Esophagus muscularis mucosa (tissue), 4 donors: ENCODE measurements around the gene DOCK10. TPM values are rescaled to one million over a fixed set of nuclear protein-coding genes. Genes with fewer than 3 reads are reported as not detected.
A peak's percentile ranks its signal among the peaks of the same experiment; 100 is the strongest.
"Not testable (repeated sequence)": the region's sequence is repeated elsewhere in the genome, so short reads cannot be mapped to it uniquely, and the experiment has no call there.

ENCODE experiments used
- DNase-seq: peaks from one replicate; pipeline ENCODE4 v3.0.0-alpha.2; 2017; ENCODE audit errors: extremely low spot score
- H3K27ac ChIP-seq, 4 donors: fragments of 200-600 bp; sonication (generic); replicated peaks in 1 of 4; 1 replicate in 3 of 4; 2 replicates in 1 of 4; pipeline ENCODE4 v1.5.1; 2016 to 2019; ENCODE audit warnings: mild to moderate bottlenecking in 1 of 4
- H3K27me3 ChIP-seq, 4 donors: fragments of 200-600 bp; sonication (generic); one replicate each; pipeline versions ENCODE4 v1.5.1 to v1.6.0; 2016 to 2019
- H3K36me3 ChIP-seq, 4 donors: fragments of 200-600 bp; sonication (generic); one replicate each; pipeline ENCODE4 v1.5.1; 2016 to 2019
- H3K4me1 ChIP-seq, 4 donors: fragments of 200-600 bp; sonication (generic); one replicate each; pipeline ENCODE4 v1.5.1; 2016 to 2019
- H3K4me3 ChIP-seq, 4 donors: fragments of 200-600 bp; sonication (generic); 1 replicate in 2 of 4; 2 replicates in 2 of 4; pipeline ENCODE4 v1.5.1; 2016 to 2019; ENCODE audit warnings: mild to moderate bottlenecking in 4 of 4, moderate library complexity in 1 of 4
- H3K9me3 ChIP-seq, 4 donors: fragments of 200-600 bp; sonication (generic); 1 replicate in 3 of 4; 2 replicates in 1 of 4; pipeline ENCODE4 v1.5.1; 2016 to 2019
- CTCF ChIP-seq, 3 experiments: fragments of 200-600 bp in 2 of 3; fragments of 450-650 bp in 1 of 3; sonication (generic) in 2 of 3; IDR thresholded peaks; one replicate each; pipeline ENCODE4 v1.5.1; 2017 to 2019; ENCODE audit warnings: antibody characterized with exemption in 3 of 3, mild to moderate bottlenecking in 2 of 3, moderate library complexity in 1 of 3
- EP300 ChIP-seq: sonication (generic); formaldehyde crosslinking; IDR thresholded peaks from one replicate; pipeline ENCODE4 v1.6.1; 2017; ENCODE audit warnings: antibody characterized with exemption
- POLR2A ChIP-seq: fragments of 450-650 bp; IDR thresholded peaks from one replicate; pipeline ENCODE4 v1.6.1; 2017; ENCODE audit warnings: antibody characterized with exemption, moderate library complexity, mild to moderate bottlenecking, low read depth
- POLR2AphosphoS5 ChIP-seq, 2 donors: sonication (generic); formaldehyde crosslinking; IDR thresholded peaks; one replicate each; pipeline ENCODE4 v1.6.1; 2017; ENCODE audit warnings: antibody characterized with exemption in 2 of 2
- WGBS: methylation state at CpG from one replicate; pipeline ENCODE4 v1.1.5; 2018; 5-methylcytosine and 5-hydroxymethylcytosine counted together
- intact Hi-C: fragments of 100-400 bp; cut with DNase I; formaldehyde crosslinking; loops from one replicate; pipeline ENCODE4 v1.15.1; 2023
- total RNA-seq, 4 donors: library from RNA; depleted of rRNA; stranded (reverse); fragments of >200 nt; gene quantifications; one replicate each; pipeline versions ENCODE4 v1.1.0 to v1.2.1, GENCODE V29; 2016

The DOCK10 gene
- total RNA-seq, 4 donors from 2014 or later = 1.9 to 11.6 (median 6.3) TPM

GRCh38 chr2:224948005-224948404 is 94.3 kb downstream of the DOCK10 start:
- intact Hi-C loops = no loop called here
- TF ChIP-seq CTCF (IDR thresholded peaks at IDR 0.05) (no peak), EP300 (no peak), POLR2A (no peak), POLR2AphosphoS5 (IDR thresholded peaks at IDR 0.05) (no peak)
- H3K9me3 ChIP-seq = no peaks in the 10 kb centered on the region
- H3K4me3 ChIP-seq = no peak overlapping the region
- no peaks in the 10 kb centered on the region for H3K27me3 ChIP-seq
- no peaks in the 10 kb centered on the region for H3K36me3 ChIP-seq
- no peaks in the 10 kb centered on the region for H3K4me1 ChIP-seq
- no peak for DNase-seq
- no peak overlapping the region for H3K27ac ChIP-seq

GRCh38 chr2:224947566-224947965 is 94.7 kb downstream of the DOCK10 start:
- peak; percentile 45 for DNase-seq
- 67% methylated on average over 4 of the region's 4 CpGs for WGBS

DNA sequence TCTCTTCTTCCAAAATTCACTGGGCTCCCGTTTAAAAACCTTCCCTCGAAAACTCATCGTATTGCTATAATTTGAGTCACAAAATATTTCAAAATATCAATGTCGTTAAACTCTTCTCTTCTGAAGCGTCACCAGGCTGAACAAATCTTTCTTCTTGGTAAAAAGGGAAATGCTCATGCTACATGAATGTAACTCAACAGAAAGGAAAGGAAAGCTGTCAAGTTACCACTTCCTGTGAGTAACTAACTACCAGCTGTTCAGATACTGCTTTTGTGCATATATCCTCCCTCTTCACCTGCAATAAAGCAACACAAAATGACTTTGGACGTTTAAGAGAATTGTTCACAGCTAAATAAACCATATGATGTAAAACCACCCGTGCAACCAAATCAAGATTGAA is 95.4 kb downstream of the DOCK10 start:
- Histone ChIP-seq H3K27ac (no peak overlapping the region), H3K4me3 (peak overlapping the region in 1 of 4 donors; percentile 24), H3K27me3 (no peaks in the 10 kb centered on the region), H3K9me3 (no peaks in the 10 kb centered on the region), H3K4me1 (no peaks in the 10 kb centered on the region), H3K36me3 (no peaks in the 10 kb centered on the region)
- 60% methylated on average over 7 of the region's 7 CpGs for WGBS
- intact Hi-C loops = no loop called here
- TF ChIP-seq POLR2A = no peak
- TF ChIP-seq EP300 = no peak
- no peak for TF ChIP-seq CTCF (IDR thresholded peaks at IDR 0.05)
- no peak for TF ChIP-seq POLR2AphosphoS5 (IDR thresholded peaks at IDR 0.05)
- DNase-seq = no peak

More at GRCh38 chr2:224947566-224947965, 94.7 kb downstream of the DOCK10 start:
- no peak overlapping the region for H3K27ac ChIP-seq
- no peaks in the 10 kb centered on the region for H3K9me3 ChIP-seq
- no peak overlapping the region for H3K4me3 ChIP-seq
- H3K4me1 ChIP-seq = no peaks in the 10 kb centered on the region
- intact Hi-C loops = no loop called here
- TF ChIP-seq CTCF (IDR thresholded peaks at IDR 0.05) (no peak), EP300 (no peak), POLR2A (no peak), POLR2AphosphoS5 (IDR thresholded peaks at IDR 0.05) (no peak)
- no peaks in the 10 kb centered on the region for H3K27me3 ChIP-seq
- no peaks in the 10 kb centered on the region for H3K36me3 ChIP-seq

DNA sequence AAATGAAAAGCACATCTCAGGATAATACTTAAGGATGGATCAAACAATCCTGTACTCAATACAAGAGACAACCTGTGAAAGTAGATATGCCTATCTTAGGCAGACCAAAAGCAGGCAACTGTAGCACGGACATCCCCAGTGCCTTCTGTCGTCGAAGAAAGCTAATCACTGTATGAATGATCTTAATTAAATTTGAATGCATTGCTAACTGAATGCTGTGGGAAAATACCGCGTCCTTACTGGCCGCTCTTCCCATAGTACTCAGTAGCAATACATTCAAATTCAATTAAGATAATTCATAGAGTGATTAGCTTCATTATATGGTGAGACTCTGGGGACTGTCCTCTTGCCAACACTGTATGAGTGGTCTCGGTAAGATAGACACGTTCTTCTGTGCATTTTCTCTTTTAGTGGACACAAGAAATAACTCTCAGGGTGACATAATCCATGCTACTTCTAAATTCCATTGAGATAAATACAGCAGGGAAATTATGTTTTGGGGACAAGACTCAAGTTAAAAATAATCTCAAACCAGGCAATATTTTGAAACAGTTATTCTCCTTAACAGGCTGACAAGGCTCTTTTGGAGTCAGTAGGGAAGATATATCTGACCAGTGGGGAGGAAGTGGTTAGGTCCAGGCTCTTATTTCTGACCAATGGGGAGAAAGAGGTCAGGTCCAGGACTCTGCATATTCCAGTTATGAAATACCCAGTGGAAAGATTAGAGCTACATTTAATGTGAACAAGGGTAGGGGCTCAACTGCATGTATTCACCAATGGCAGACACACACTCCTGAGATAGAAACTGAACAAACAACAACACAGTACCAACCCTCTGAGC is 97.3 kb downstream of the DOCK10 start:
- H3K36me3 ChIP-seq = no peaks in the 10 kb centered on the region
- H3K27me3 ChIP-seq = no peaks in the 10 kb centered on the region
- intact Hi-C loops = no loop called here
- 76% methylated on average over 8 of the region's 8 CpGs for WGBS
- peak; percentile 37 for DNase-seq
- no peaks in the 10 kb centered on the region for H3K4me1 ChIP-seq
- no peak overlapping the region for H3K27ac ChIP-seq
- no peak overlapping the region for H3K4me3 ChIP-seq
- TF ChIP-seq EP300 (no peak), POLR2AphosphoS5 (IDR thresholded peaks at IDR 0.05) (no peak), POLR2A (no peak), CTCF (IDR thresholded peaks at IDR 0.05) (no peak)
- H3K9me3 ChIP-seq = no peaks in the 10 kb centered on the region

GRCh38 chr2:224943601-224944041 is 98.6 kb downstream of the DOCK10 start:
- DNase-seq, H3K27me3 ChIP-seq, intact Hi-C loops, H3K36me3 ChIP-seq, H3K4me1 ChIP-seq, H3K4me3 ChIP-seq, H3K27ac ChIP-seq, H3K9me3 ChIP-seq: not testable (repeated sequence)
- WGBS = 85% methylated on average over 8 of the region's 8 CpGs
